GM19452 (cell line): Measurements from ENCODE around the gene UBASH3A.

Experiments used
- ATAC-seq: cut with Tn5 transposase; IDR thresholded peaks from one replicate; pipeline ENCODE4 v1.9.1; 2021; ENCODE audit not compliant: unreplicated experiment

Gene UBASH3A

GRCh38 chr21:42403611-42404231 lies at the start of gene UBASH3A:
UBASH3A (plus strand) TSS chr21:42403902; CDS start chr21:42403946, 44 bp downstream.
- ATAC-seq: no peak

- no peak for ATAC-seq
Measured at GRCh38 chr21:42356046-42356445, 47.7 kb upstream of the UBASH3A start.

GRCh38 chr21:42356650-42357049 lies 47.1 kb upstream of the UBASH3A start:
- no peak for ATAC-seq

- ATAC-seq: no peak
Measured at GRCh38 chr21:42357307-42357706, 46.4 kb upstream of the UBASH3A start.

GRCh38 chr21:42358261-42358660 lies 45.4 kb upstream of the UBASH3A start:
- ATAC-seq: no peak

- ATAC-seq: no peak
Measured at GRCh38 chr21:42358937-42359336, 44.8 kb upstream of the UBASH3A start.

- ATAC-seq: no peak
Measured at GRCh38 chr21:42360317-42360716, 43.4 kb upstream of the UBASH3A start.

- ATAC-seq: no peak
Measured at GRCh38 chr21:42361286-42361685, 42.4 kb upstream of the UBASH3A start.

- no peak for ATAC-seq
Measured at GRCh38 chr21:42362198-42362597, 41.5 kb upstream of the UBASH3A start.

GRCh38 chr21:42362700-42363099 lies 41.0 kb upstream of the UBASH3A start:
- ATAC-seq: no peak

- no peak for ATAC-seq
Measured at GRCh38 chr21:42363312-42363711, 40.4 kb upstream of the UBASH3A start.

GRCh38 chr21:42364304-42364865 lies 39.3 kb upstream of the UBASH3A start:
- ATAC-seq: no peak

- ATAC-seq: no peak
Measured at GRCh38 chr21:42365770-42366169, 37.9 kb upstream of the UBASH3A start.

- no peak for ATAC-seq
Measured at GRCh38 chr21:42366292-42367010, 37.3 kb upstream of the UBASH3A start, which contains the start of gene TFF1. TFF1 (minus strand) TSS chr21:42366535; CDS start chr21:42366495, 40 bp downstream.

- no peak for ATAC-seq
Measured at GRCh38 chr21:42367367-42368165, 36.1 kb upstream of the UBASH3A start.

- no peak for ATAC-seq
Measured at GRCh38 chr21:42369821-42370220, 33.9 kb upstream of the UBASH3A start.

GRCh38 chr21:42370894-42371654 lies 32.6 kb upstream of the UBASH3A start:
- ATAC-seq: no peak

- no peak for ATAC-seq
Measured at GRCh38 chr21:42373196-42373907, 30.4 kb upstream of the UBASH3A start.

GRCh38 chr21:42373908-42374455 lies 29.7 kb upstream of the UBASH3A start:
- no peak for ATAC-seq

GRCh38 chr21:42374457-42374856 lies 29.2 kb upstream of the UBASH3A start:
- no peak for ATAC-seq
